HCT116 (cell line): ENCODE measurements around the gene KMT2B. TPM values are rescaled to one million over a fixed set of nuclear protein-coding genes. Genes with fewer than 3 reads are reported as not detected.

Experiments used
- ATAC-seq: fragments of 200-7000 bp; cut with Tn5 transposase; 2 replicates; pipeline ENCODE4 v1.9.1; 2020; ENCODE audit warnings: mild to moderate bottlenecking, moderate library complexity
- BruUV-seq: library from RNA; stranded (reverse); fragments of 400-500 nt; replicated peaks from 2 replicates; lab custom pipeline; 2021; lab: Mats Ljungman, UMichigan
- CTCF ChIA-PET: fragments of 300-600 bp; sonication (Branson Sonifier 250); formaldehyde crosslinking; loops from one replicate; lab custom pipeline; 2021; ENCODE audit warnings: antibody characterized with exemption; lab: Charles Lee
- POLR2A ChIA-PET: fragments of 300-600, 350-600 bp; sonication (Branson Sonifier 250); formaldehyde crosslinking; loops from one replicate; lab custom pipeline; 2021; ENCODE audit warnings: antibody characterized with exemption; lab: Charles Lee
- RAD21 ChIA-PET, 2 experiments: fragments of 300-600 bp; sonication (Branson Sonifier 250); formaldehyde crosslinking; loops; one replicate each; lab custom pipeline; 2023; ENCODE audit warnings: low total read pairs in 2 of 2; ENCODE audit not compliant: uncharacterized antibody in 2 of 2, unreplicated experiment in 2 of 2, low non-redundant PET in 1 of 2; lab: Charles Lee
- DNase-seq: peaks from one replicate; pipeline ENCODE4 v3.0.0-alpha.2; 2010; ENCODE audit warnings: low read depth, low spot score
- H2AFZ ChIP-seq: fragments of 200-600 bp; shearing (Covaris generic), sonication (generic); 2 replicates; pipeline ENCODE4 v1.6.1; 2017; ENCODE audit warnings: low read depth, mixed run types, mixed read lengths, antibody characterized with exemption, low read length; ENCODE audit not compliant: poor library complexity, severe bottlenecking
- H3K27ac ChIP-seq: 2 replicates; pipeline ENCODE4 v1.5.1; 2012; ENCODE audit warnings: low read depth, low read length
- H3K27me3 ChIP-seq: fragments of 200-600 bp; sonication (generic); 2 replicates; pipeline ENCODE4 v1.6.1; 2016; ENCODE audit warnings: mixed run types, low read length, mixed read lengths; ENCODE audit not compliant: insufficient read depth
- H3K36me3 ChIP-seq, 2 experiments: fragments of 200-500 bp in 1 of 2; fragments of 200-600 bp in 1 of 2; sonication (Bioruptor generic) in 1 of 2; sonication (generic) in 1 of 2; 2 replicates each; pipeline versions ENCODE4 v1.5.1 to v1.6.1; 2014 to 2016; ENCODE audit warnings: low read length in 2 of 2, inconsistent platforms in 1 of 2, mixed read lengths in 1 of 2, mixed run types in 1 of 2; ENCODE audit not compliant: insufficient read depth in 2 of 2, control insufficient read depth in 1 of 2
- H3K4me1 ChIP-seq, 2 experiments: fragments of 200-600 bp in 1 of 2; sonication (generic) in 1 of 2; 2 replicates each; pipeline versions ENCODE4 v1.5.1 to v1.6.1; 2012 to 2017; ENCODE audit warnings: low read length in 2 of 2, inconsistent platforms in 1 of 2, mild to moderate bottlenecking in 1 of 2, mixed read lengths in 1 of 2, mixed run types in 1 of 2, moderate library complexity in 1 of 2; ENCODE audit not compliant: insufficient read depth in 2 of 2, control insufficient read depth in 1 of 2
- H3K4me2 ChIP-seq: fragments of 200-600 bp; sonication (generic); 2 replicates; pipeline ENCODE4 v1.6.1; 2017; ENCODE audit warnings: mixed run types, low read length, mixed read lengths
- H3K4me3 ChIP-seq, 2 experiments: fragments of 200-600 bp in 1 of 2; sonication (generic) in 1 of 2; replicated peaks in 1 of 2; 2 replicates each; pipeline ENCODE4 v1.5.1; 2011 to 2016; ENCODE audit warnings: low read length in 2 of 2, control low read depth in 1 of 2, low read depth in 1 of 2, mild to moderate bottlenecking in 1 of 2, mixed read lengths in 1 of 2, mixed run types in 1 of 2
- H3K79me2 ChIP-seq: fragments of 200-600 bp; sonication (generic); 2 replicates; pipeline ENCODE4 v1.6.1; 2017; ENCODE audit warnings: mild to moderate bottlenecking, mixed run types, low read length, moderate library complexity, mixed read lengths; ENCODE audit not compliant: insufficient read depth
- H3K9ac ChIP-seq: fragments of 200-600 bp; sonication (generic); 2 replicates; pipeline ENCODE4 v1.6.1; 2016; ENCODE audit warnings: low read length, mixed read lengths
- H3K9me2 ChIP-seq: fragments of 200-600 bp; sonication (generic), shearing (Covaris generic); 2 replicates; pipeline ENCODE4 v1.6.1; 2017; ENCODE audit warnings: mixed run types, mild to moderate bottlenecking, moderate library complexity; ENCODE audit not compliant: insufficient read depth
- H3K9me3 ChIP-seq, 2 experiments: fragments of 200-500 bp in 1 of 2; fragments of 200-600 bp in 1 of 2; sonication (Bioruptor generic) in 1 of 2; sonication (generic) in 1 of 2; 2 replicates each; pipeline ENCODE4 v1.6.1; 2014 to 2017; ENCODE audit warnings: low read length in 2 of 2, mixed read lengths in 2 of 2, inconsistent platforms in 1 of 2, low read depth in 1 of 2, mild to moderate bottlenecking in 1 of 2, mixed run types in 1 of 2, moderate library complexity in 1 of 2; ENCODE audit not compliant: control insufficient read depth in 1 of 2, insufficient read depth in 1 of 2
- H4K20me1 ChIP-seq: fragments of 200-600 bp; sonication (generic), shearing (Covaris generic); 2 replicates; pipeline ENCODE4 v1.6.1; 2017; ENCODE audit warnings: mixed run types, mild to moderate bottlenecking, moderate library complexity; ENCODE audit not compliant: insufficient read depth
- CBX3 ChIP-seq: IDR thresholded peaks from 2 replicates; pipeline ENCODE4 v1.6.1; 2012; ENCODE audit warnings: low read depth
- CEBPB ChIP-seq: IDR thresholded peaks from 2 replicates; pipeline ENCODE4 v1.6.1; 2012; ENCODE audit warnings: low read depth
- CTCF ChIP-seq, 3 experiments: fragments of 200-600 bp in 1 of 3; sonication (generic) in 1 of 3; IDR thresholded peaks in 2 of 3; conservative IDR thresholded peaks in 1 of 3; 2 replicates each; pipeline ENCODE4 v1.5.1; 2012 to 2017; ENCODE audit warnings: low read depth in 2 of 3, low read length in 2 of 3, antibody characterized with exemption in 1 of 3, borderline replicate concordance in 1 of 3, control low read depth in 1 of 3, mild to moderate bottlenecking in 1 of 3, mixed read lengths in 1 of 3, mixed run types in 1 of 3, moderate library complexity in 1 of 3; ENCODE audit not compliant: insufficient read depth in 1 of 3
- ELF1 ChIP-seq: IDR thresholded peaks from 2 replicates; pipeline ENCODE4 v1.6.1; 2012; ENCODE audit warnings: low read depth, borderline replicate concordance
- EZH2 ChIP-seq: fragments of 200-600 bp; sonication (generic); IDR thresholded peaks from 2 replicates; pipeline ENCODE4 v1.6.1; 2017; ENCODE audit warnings: antibody characterized with exemption, mixed run types
- FOSL1 ChIP-seq: IDR thresholded peaks from 2 replicates; pipeline ENCODE4 v1.6.1; 2012; ENCODE audit warnings: low read depth
- JUND ChIP-seq: IDR thresholded peaks from 2 replicates; pipeline ENCODE4 v1.6.1; 2012
- MAX ChIP-seq: IDR thresholded peaks from 2 replicates; pipeline ENCODE4 v1.6.1; 2012
- POLR2A ChIP-seq: IDR thresholded peaks from 2 replicates; pipeline ENCODE4 v1.7.0; 2011; ENCODE audit warnings: borderline replicate concordance; ENCODE audit not compliant: insufficient read depth, insufficient read length; ENCODE audit errors: extremely low read depth
- POLR2AphosphoS5 ChIP-seq: IDR thresholded peaks from 2 replicates; pipeline ENCODE4 v1.6.1; 2011; ENCODE audit warnings: mild to moderate bottlenecking, low read depth, low read length, moderate library complexity
- SRF ChIP-seq: IDR thresholded peaks from 2 replicates; pipeline ENCODE4 v1.6.1; 2012; ENCODE audit warnings: low read depth
- TCF7L2 ChIP-seq: IDR thresholded peaks from 2 replicates; pipeline ENCODE4 v1.7.0; 2011; ENCODE audit warnings: borderline replicate concordance, inconsistent platforms; ENCODE audit not compliant: insufficient read depth, insufficient read length; ENCODE audit errors: extremely low read depth
- YY1 ChIP-seq: IDR thresholded peaks from 2 replicates; pipeline ENCODE4 v1.6.1; 2011; ENCODE audit warnings: low read length, low read depth, moderate library complexity, mild to moderate bottlenecking; ENCODE audit not compliant: insufficient replicate concordance; ENCODE audit errors: extremely low read depth
- ZBTB33 ChIP-seq: IDR thresholded peaks from 2 replicates; pipeline ENCODE4 v1.6.1; 2011; ENCODE audit warnings: mild to moderate bottlenecking, low read length, moderate library complexity; ENCODE audit not compliant: insufficient replicate concordance; ENCODE audit errors: extremely low read depth
- ZFX ChIP-seq: fragments of 450-650 bp; IDR thresholded peaks from 2 replicates; pipeline ENCODE4 v1.6.1; 2017
- ZNF274 ChIP-seq: fragments of 200-500 bp; sonication (Bioruptor generic); IDR thresholded peaks from 2 replicates; pipeline ENCODE4 v1.6.1; 2014; ENCODE audit warnings: mild to moderate bottlenecking, low read depth, low read length, inconsistent platforms
- intact Hi-C: fragments of 100-400 bp; cut with micrococcal nuclease; formaldehyde crosslinking; loops from 2 replicates; pipeline ENCODE4 v1.10.0; 2022
- total RNA-seq: library from RNA; stranded (reverse); gene quantifications from one replicate; pipeline ENCODE4 v1.2.1, GENCODE V29; 2021; ENCODE audit not compliant: unreplicated experiment

KMT2B gene
- total RNA-seq, 1 experiment from 2014 or later: 29.9 TPM

GRCh38 chr19:35774274-35775045, 56.7 kb downstream of the KMT2B start:
- Histone ChIP-seq H3K27ac (no peak overlapping the region), H3K27me3 (no peaks in the 10 kb centered on the region), H3K79me2 (0 out of 2 replicates have a peak, but pooled peaks cover 3% of the 10 kb centered on the region), H3K4me3 (peak overlapping the region in 1 of 2 experiments; percentile 65; a peak in 2 of 4 replicates), H3K4me2 (peak overlapping the region; percentile 77), H3K9ac (no peak overlapping the region), H3K9me2 (no peaks in the 10 kb centered on the region), H3K36me3 (no peaks in the 10 kb centered on the region), H3K9me3 (no peaks in the 10 kb centered on the region), H4K20me1 (no peaks in the 10 kb centered on the region), H2AFZ (peak overlapping the region; percentile 17), H3K4me1 (peaks cover 9 to 16% of the 10 kb centered on the region in 2 experiments; a peak in 3 of 4 replicates)
- intact Hi-C loops: no loop called here
- ChIA-PET POLR2A (no interaction called here), CTCF (no interaction called here), RAD21 (no interaction called here)
- no peak for TF ChIP-seq JUND
- no peak for TF ChIP-seq FOSL1
- TF ChIP-seq YY1: no peak
- no TSS peak for BruUV-seq
- DNase-seq (no peak), ATAC-seq (no peak)

GRCh38 chr19:35775046-35775297, 57.2 kb downstream of the KMT2B start:
- Histone ChIP-seq H3K36me3 (no peaks in the 10 kb centered on the region), H3K9me3 (no peaks in the 10 kb centered on the region), H3K4me2 (peak overlapping the region; percentile 77), H3K4me1 (peaks cover 9 to 16% of the 10 kb centered on the region in 2 experiments; a peak in 3 of 4 replicates), H2AFZ (peak overlapping the region; percentile 17), H3K9me2 (no peaks in the 10 kb centered on the region), H3K9ac (no peak overlapping the region), H3K79me2 (0 out of 2 replicates have a peak, but pooled peaks cover 3% of the 10 kb centered on the region), H3K27ac (no peak overlapping the region), H3K4me3 (peak overlapping the region; percentile 15 to 65; a peak in 3 of 4 replicates), H3K27me3 (no peaks in the 10 kb centered on the region), H4K20me1 (no peaks in the 10 kb centered on the region)
- CTCF ChIA-PET: no interaction called here
- RAD21 ChIA-PET: no interaction called here
- BruUV-seq: no TSS peak
- ATAC-seq (no peak), DNase-seq (no peak)
- POLR2A ChIA-PET: no interaction called here
- intact Hi-C loops: no loop called here
- TF ChIP-seq TCF7L2 (no peak), MAX (no peak), FOSL1 (no peak), EZH2 (no peak), CEBPB (no peak), CTCF (IDR thresholded peaks at IDR 0.05 in 2 of 3, conservative IDR thresholded peaks at IDR 0.05 in 1 of 3; ENCODE audit: borderline replicate concordance in 1 of 3, insufficient read depth in 1 of 3, low read depth in 2 of 3, low read length in 2 of 3) (no peak), CBX3 (no peak), POLR2A (no peak), JUND (no peak), ZFX (no peak), SRF (no peak), ZNF274 (no peak), ZBTB33 (no peak), ELF1 (no peak), POLR2AphosphoS5 (no peak), YY1 (no peak)
